Spleen (tissue), 11 donors: ENCODE measurements around the gene PCDHGC5. TPM values are rescaled to one million over a fixed set of nuclear protein-coding genes. Genes with fewer than 3 reads are reported as not detected.
A peak's percentile ranks its signal among the peaks of the same experiment; 100 is the strongest.

Experiments used
- DNase-seq: peaks from one replicate; pipeline ENCODE4 v3.0.0-alpha.2; 2020
- H3K27ac ChIP-seq, 8 donors: fragments of 200-600 bp; sonication (generic) in 7 of 8; 1 replicate in 4 of 8; 2 replicates in 4 of 8; pipeline versions ENCODE4 v1.5.0 to v1.8.0; 2016 to 2021; ENCODE audit warnings: inconsistent platforms in 4 of 8, mild to moderate bottlenecking in 4 of 8, moderate library complexity in 1 of 8
- H3K27me3 ChIP-seq, 7 donors: fragments of 200-600 bp; sonication (generic) in 6 of 7; replicated peaks in 1 of 7; 1 replicate in 4 of 7; 2 replicates in 3 of 7; pipeline versions ENCODE4 v1.5.0 to v1.8.0; 2016 to 2021; ENCODE audit warnings: inconsistent platforms in 3 of 7, mild to moderate bottlenecking in 1 of 7
- H3K36me3 ChIP-seq, 6 donors: fragments of 200-600 bp; sonication (generic) in 5 of 6; 1 replicate in 4 of 6; 2 replicates in 2 of 6; pipeline versions ENCODE4 v1.5.0 to v1.8.0; 2016 to 2021; ENCODE audit warnings: inconsistent platforms in 2 of 6
- H3K4me1 ChIP-seq, 6 donors: fragments of 200-600 bp; sonication (generic) in 5 of 6; 1 replicate in 3 of 6; 2 replicates in 3 of 6; pipeline versions ENCODE4 v1.5.0 to v1.8.0; 2016 to 2021; ENCODE audit warnings: inconsistent platforms in 3 of 6
- H3K4me3 ChIP-seq, 8 donors: fragments of 200-600 bp; sonication (generic) in 7 of 8; 1 replicate in 4 of 8; 2 replicates in 4 of 8; pipeline versions ENCODE4 v1.5.0 to v1.8.0; 2016 to 2021; ENCODE audit warnings: inconsistent platforms in 4 of 8, mild to moderate bottlenecking in 4 of 8, moderate library complexity in 2 of 8
- H3K9me3 ChIP-seq, 8 donors: fragments of 200-600 bp; sonication (generic) in 7 of 8; 1 replicate in 4 of 8; 2 replicates in 4 of 8; pipeline versions ENCODE4 v1.5.0 to v1.8.0; 2016 to 2021; ENCODE audit warnings: inconsistent platforms in 4 of 8
- POLR2A ChIP-seq, 3 donors: fragments of 450-650 bp; IDR thresholded peaks; one replicate each; pipeline ENCODE4 v1.5.1; 2017; ENCODE audit warnings: antibody characterized with exemption in 3 of 3, mild to moderate bottlenecking in 1 of 3
- POLR2AphosphoS5 ChIP-seq, 3 donors: sonication (generic); formaldehyde crosslinking; IDR thresholded peaks; one replicate each; pipeline ENCODE4 v1.5.1; 2017; ENCODE audit warnings: antibody characterized with exemption in 3 of 3
- WGBS, 5 donors: extraction: QIAGEN DNeasy Blood & Tissue Kit in 3 of 5; methylation state at CpG; one replicate each; pipeline versions ENCODE4 v1.1.5 to v1.1.7; 2013 to 2018; 5-methylcytosine and 5-hydroxymethylcytosine counted together
- intact Hi-C: fragments of 100-400 bp; cut with DNase I; formaldehyde crosslinking; loops from one replicate; pipeline ENCODE4 v1.15.0; 2023; ENCODE audit warnings: low total_unique reads
- polyA plus RNA-seq, 3 donors: library from polyadenylated mRNA; stranded (reverse); fragments of 200-250 nt; gene quantifications; one replicate each; pipeline ENCODE4 v1.2.1, GENCODE V29; 2013
- total RNA-seq, 7 donors: library from RNA; depleted of rRNA in 3 of 7; stranded (reverse); fragments of >200 nt in 3 of 7; fragmentation: NEBNext Ultra II Directional in 4 of 7; extraction: Animal tissue kit (Norgen Biotek cat#: 25700) in 4 of 7; gene quantifications; one replicate each; pipeline versions ENCODE4 v1.1.0 to v1.2.1, GENCODE V29; 2016 to 2021
- TF ChIP-seq, protein P1 (sequence below), 11 experiments: fragments of 200-600 bp in 7 of 11; fragments of 450-650 bp in 4 of 11; sonication (generic) in 4 of 11; IDR thresholded peaks in 8 of 11; conservative IDR thresholded peaks in 3 of 11; 1 replicate in 7 of 11; 2 replicates in 4 of 11; pipeline versions ENCODE4 v1.4.0 to v1.8.0; 2016 to 2021; ENCODE audit warnings: antibody characterized with exemption in 11 of 11, inconsistent platforms in 4 of 11, mild to moderate bottlenecking in 1 of 11
- donor health status: healthy with polysubstance abuse.
- donor health status: DM: no; HTN: no; CAD: no; lungs with moderate emphysema.
- donor health status: DM: no; HTN: no; CAD: no.
- donor health status: Bipolar disorder and iron deficiency.
- donor health status: healthy.
- donor health status: DM: no; HTN: no; CAD: no.
- donor health status: DM: yes; HTN: yes; CAD: no.

PCDHGC5 gene
- total and polyA plus RNA-seq, 10 donors, result 0.02 to 2.5 (median 1.1) TPM; not detected in 1

DNA sequence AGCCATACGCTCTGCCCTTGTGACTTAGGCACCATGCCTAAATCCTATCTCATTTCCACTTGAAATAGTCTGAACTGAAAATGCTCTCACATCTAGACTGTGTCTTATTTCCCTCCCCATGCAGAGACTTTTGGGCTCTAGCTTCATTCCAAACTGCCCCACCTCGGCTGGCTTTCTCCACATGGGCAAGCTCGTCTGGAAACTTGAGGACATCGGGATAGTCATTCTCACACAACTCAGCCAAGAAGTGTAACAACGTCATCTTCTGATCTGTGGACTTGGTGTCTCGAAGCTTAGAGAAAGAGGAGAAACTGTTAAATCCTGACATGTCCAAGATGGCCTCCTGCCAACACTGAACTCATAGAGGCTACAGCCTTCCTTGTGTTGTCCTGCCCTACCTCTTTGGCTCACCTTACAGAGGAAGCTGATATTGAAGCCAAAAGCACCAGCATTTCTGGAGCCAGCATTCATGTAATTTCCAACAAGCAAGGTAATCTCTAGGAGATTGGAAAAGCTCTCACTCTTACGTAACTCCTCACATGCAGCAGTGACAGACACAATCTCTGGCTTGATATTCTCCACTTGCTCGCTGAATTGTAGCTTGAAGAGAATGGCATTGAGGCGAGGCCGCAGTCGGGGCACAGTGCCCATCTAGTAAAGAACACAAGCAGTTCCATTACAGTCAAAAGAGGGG, 39.6 kb downstream of the PCDHGC5 start:
- no peak overlapping the region for H3K4me3 ChIP-seq
- no peaks in the 10 kb centered on the region for H3K9me3 ChIP-seq
- H3K4me1 ChIP-seq, result peaks cover 7 to 52% (median 27%) of the 10 kb centered on the region in 6 donors
- 81 to 90% (median 86%) methylated on average over 11 of the region's 11 CpGs for WGBS, 5 donors
- H3K27ac ChIP-seq, result peak overlapping the region in 5 of 8 donors; percentile 0 to 45 (median 29)
- peaks cover 0 to 99% (median 61%) of the 10 kb centered on the region in 6 donors for H3K36me3 ChIP-seq
- DNase-seq, result no peak
- intact Hi-C loops, result no loop called here
- no peaks in the 10 kb centered on the region for H3K27me3 ChIP-seq
- TF ChIP-seq, protein P1, sequence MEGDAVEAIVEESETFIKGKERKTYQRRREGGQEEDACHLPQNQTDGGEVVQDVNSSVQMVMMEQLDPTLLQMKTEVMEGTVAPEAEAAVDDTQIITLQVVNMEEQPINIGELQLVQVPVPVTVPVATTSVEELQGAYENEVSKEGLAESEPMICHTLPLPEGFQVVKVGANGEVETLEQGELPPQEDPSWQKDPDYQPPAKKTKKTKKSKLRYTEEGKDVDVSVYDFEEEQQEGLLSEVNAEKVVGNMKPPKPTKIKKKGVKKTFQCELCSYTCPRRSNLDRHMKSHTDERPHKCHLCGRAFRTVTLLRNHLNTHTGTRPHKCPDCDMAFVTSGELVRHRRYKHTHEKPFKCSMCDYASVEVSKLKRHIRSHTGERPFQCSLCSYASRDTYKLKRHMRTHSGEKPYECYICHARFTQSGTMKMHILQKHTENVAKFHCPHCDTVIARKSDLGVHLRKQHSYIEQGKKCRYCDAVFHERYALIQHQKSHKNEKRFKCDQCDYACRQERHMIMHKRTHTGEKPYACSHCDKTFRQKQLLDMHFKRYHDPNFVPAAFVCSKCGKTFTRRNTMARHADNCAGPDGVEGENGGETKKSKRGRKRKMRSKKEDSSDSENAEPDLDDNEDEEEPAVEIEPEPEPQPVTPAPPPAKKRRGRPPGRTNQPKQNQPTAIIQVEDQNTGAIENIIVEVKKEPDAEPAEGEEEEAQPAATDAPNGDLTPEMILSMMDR (IDR thresholded peaks at IDR 0.05 in 8 of 11, conservative IDR thresholded peaks at IDR 0.05 in 3 of 11), result no peak
- TF ChIP-seq POLR2A (IDR thresholded peaks at IDR 0.05), result no peak
- TF ChIP-seq POLR2AphosphoS5 (IDR thresholded peaks at IDR 0.05), result no peak

DNA sequence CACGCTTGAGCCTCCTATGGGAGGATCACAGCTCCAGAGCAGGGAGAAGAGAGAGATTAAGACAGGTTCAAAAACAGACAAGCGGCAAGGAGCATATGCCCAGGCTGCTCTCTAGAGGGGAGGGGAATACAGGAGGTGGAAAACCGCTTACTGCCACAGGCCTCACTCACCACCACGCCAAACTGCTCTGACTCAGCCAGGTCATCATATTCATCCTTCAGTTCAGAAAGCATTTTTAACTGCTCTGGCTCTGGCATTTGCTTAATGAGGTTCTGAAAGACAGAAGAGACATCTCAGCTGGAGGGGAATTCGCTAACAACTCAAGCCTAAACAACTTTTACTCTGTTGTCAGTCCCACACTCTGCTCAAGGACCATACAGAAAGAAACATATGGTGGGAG, 40.1 kb downstream of the PCDHGC5 start:
- DNase-seq, result no peak
- H3K27ac ChIP-seq, result peak overlapping the region in 5 of 8 donors; percentile 0 to 45 (median 29)
- WGBS, 5 donors, result 72 to 85% (median 76%) methylated on average over 5 of the region's 5 CpGs
- H3K9me3 ChIP-seq, result no peaks in the 10 kb centered on the region
- intact Hi-C loops, result no loop called here
- H3K36me3 ChIP-seq, result peaks cover 0 to 99% (median 61%) of the 10 kb centered on the region in 6 donors
- TF ChIP-seq POLR2A (IDR thresholded peaks at IDR 0.05) (no peak), POLR2AphosphoS5 (IDR thresholded peaks at IDR 0.05) (no peak)
- TF ChIP-seq, protein P1 (IDR thresholded peaks at IDR 0.05 in 8 of 11, conservative IDR thresholded peaks at IDR 0.05 in 3 of 11), result no peak
- H3K27me3 ChIP-seq, result no peaks in the 10 kb centered on the region
- H3K4me3 ChIP-seq, result no peak overlapping the region
- peaks cover 7 to 48% (median 27%) of the 10 kb centered on the region in 6 donors for H3K4me1 ChIP-seq

DNA sequence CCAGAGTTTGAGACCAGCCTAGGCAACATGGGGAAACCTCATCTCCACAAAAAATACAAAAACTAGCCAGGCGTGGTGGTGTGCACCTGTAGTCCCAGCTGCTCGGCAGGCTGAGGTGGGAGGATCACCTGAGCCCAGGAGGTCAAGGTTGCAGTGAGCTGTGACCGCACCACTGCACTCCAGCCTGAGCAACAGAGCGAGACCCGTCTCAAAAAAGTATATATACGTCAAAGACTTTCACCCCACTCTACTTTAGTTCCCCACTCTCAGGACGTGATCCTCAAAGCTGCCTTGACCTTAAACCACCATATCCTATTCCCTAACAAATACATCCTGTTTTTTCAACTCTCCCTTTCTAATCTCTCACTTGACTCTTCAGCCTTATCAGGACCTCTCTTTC, 41.0 kb downstream of the PCDHGC5 start:
- peak in 2 of 3 donors; percentile 7 to 47 for TF ChIP-seq POLR2AphosphoS5 (IDR thresholded peaks at IDR 0.05)
- TF ChIP-seq, protein P1 (IDR thresholded peaks at IDR 0.05 in 8 of 11, conservative IDR thresholded peaks at IDR 0.05 in 3 of 11), result no peak
- no peak for TF ChIP-seq POLR2A (IDR thresholded peaks at IDR 0.05)
- H3K9me3 ChIP-seq, result no peaks in the 10 kb centered on the region
- intact Hi-C loops, result no loop called here
- H3K36me3 ChIP-seq, result peaks cover 0 to 100% (median 63%) of the 10 kb centered on the region in 6 donors
- H3K4me3 ChIP-seq, result no peak overlapping the region
- peak overlapping the region in 4 of 8 donors; percentile 0 to 45 (median 36) for H3K27ac ChIP-seq
- no peaks in the 10 kb centered on the region for H3K27me3 ChIP-seq
- 62 to 78% (median 70%) methylated on average over 7 of the region's 7 CpGs for WGBS, 5 donors
- no peak for DNase-seq
- peaks cover under 1 to 39% (median 19%) of the 10 kb centered on the region in 6 donors for H3K4me1 ChIP-seq

DNA sequence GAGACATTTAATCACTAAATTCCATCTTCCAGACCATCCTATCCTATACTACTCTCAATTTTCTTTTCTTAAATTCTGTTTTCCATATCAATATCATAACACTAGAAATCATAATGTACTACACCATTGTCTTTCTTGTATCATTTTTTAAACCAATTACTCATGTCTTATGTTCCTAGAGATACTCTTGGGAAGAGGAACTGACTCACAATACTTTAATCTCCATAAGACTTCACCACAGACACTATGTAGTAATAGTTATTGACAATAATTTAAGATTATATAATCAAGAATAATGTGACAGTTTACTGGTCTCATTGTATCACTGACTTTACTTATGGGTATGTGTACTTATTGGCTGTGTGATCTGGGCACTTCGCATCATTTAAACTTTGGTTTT, 43.8 kb downstream of the PCDHGC5 start:
- WGBS, 5 donors, result 98 to 100% (median 100%) methylated on average over 1 of the region's 1 CpG
- Histone ChIP-seq H3K27ac (no peak overlapping the region), H3K4me1 (peaks cover 0 to 29% (median 12%) of the 10 kb centered on the region in 6 donors), H3K27me3 (no peaks in the 10 kb centered on the region), H3K4me3 (no peak overlapping the region), H3K9me3 (no peaks in the 10 kb centered on the region), H3K36me3 (peaks cover 0 to 96% (median 42%) of the 10 kb centered on the region in 6 donors)
- no peak for DNase-seq
- TF ChIP-seq POLR2AphosphoS5 (IDR thresholded peaks at IDR 0.05), result no peak
- TF ChIP-seq, protein P1 (IDR thresholded peaks at IDR 0.05 in 8 of 11, conservative IDR thresholded peaks at IDR 0.05 in 3 of 11), result no peak
- TF ChIP-seq POLR2A (IDR thresholded peaks at IDR 0.05), result no peak
- intact Hi-C loops, result no loop called here
